Activated CD4-positive, alpha-beta T cell treated with anti-CD3 and anti-CD28 coated beads, Interleukin-2, amount 50 U/mL, for 1 hour (primary cell): ENCODE data around the gene MAGOH.
"Not testable (repeated sequence)": the region's sequence is repeated elsewhere in the genome, so short reads cannot be mapped to it uniquely, and the experiment has no call there.

Source experiments
- DNase-seq: peaks from one replicate; pipeline ENCODE4 v3.0.0-alpha.2; 2020

The MAGOH gene

GRCh38 chr1:53219711-53220110 is 18.6 kb downstream of the MAGOH start:
- no peak for DNase-seq

DNA sequence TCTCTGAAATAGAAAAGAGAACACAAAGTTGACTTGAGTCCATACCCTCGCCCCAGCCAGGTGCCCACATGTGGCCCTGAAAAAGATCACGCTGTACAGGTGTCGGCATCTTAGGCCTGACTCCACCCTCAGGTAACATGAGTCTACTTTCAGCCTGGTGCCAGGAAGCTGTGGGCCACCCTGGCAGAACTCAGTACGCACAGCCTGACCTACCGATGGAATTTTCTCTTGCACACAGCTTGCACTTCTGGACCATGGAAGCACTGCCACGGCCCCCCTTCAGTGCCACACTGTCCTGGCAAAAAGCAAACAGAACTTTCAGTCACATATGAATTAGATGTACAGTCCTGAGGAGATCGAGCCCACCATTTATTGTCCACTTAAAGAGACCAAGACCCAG is 20.1 kb downstream of the MAGOH start:
- no peak for DNase-seq

GRCh38 chr1:53214376-53214940 is 23.9 kb downstream of the MAGOH start:
- no peak for DNase-seq

GRCh38 chr1:53210954-53211353 is 27.4 kb downstream of the MAGOH start:
- no peak for DNase-seq

- no peak for DNase-seq
These were observed 28.0 kb downstream of the MAGOH start for GRCh38 chr1:53210352-53210751.

- DNase-seq = no peak
These were observed 30.6 kb downstream of the MAGOH start for GRCh38 chr1:53207726-53208125.

GRCh38 chr1:53206735-53207379 is 31.5 kb downstream of the MAGOH start:
- DNase-seq = no peak

DNA sequence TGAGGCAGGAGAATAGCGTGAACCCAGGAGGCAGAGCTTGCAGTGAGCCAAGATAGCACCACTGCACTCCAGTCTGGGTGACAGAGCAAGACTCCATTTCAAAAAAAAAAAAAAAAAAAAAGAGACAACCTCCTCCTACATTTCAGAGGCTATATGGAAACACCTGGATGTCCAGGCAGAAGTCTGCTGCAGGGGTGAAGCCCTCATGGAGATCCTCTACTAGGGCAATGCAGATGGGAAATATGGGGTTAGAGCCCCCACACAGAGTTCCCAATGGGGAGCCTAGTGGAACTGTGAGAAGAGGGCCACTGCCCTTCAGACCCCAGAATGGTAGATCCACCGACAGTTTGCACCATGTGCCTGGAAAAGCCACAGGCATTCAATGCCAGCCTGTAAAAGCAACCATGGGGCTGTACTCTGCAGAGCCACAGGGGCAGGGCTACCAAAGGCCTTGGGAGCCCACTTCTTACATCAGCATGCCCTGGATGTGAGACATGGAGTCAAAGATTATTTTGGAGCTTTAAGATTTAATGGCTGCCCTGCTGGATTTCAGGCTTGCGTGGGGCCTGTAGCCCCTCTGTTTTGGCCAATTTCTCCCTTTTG is 32.1 kb downstream of the MAGOH start:
- not testable (repeated sequence) for DNase-seq

DNA sequence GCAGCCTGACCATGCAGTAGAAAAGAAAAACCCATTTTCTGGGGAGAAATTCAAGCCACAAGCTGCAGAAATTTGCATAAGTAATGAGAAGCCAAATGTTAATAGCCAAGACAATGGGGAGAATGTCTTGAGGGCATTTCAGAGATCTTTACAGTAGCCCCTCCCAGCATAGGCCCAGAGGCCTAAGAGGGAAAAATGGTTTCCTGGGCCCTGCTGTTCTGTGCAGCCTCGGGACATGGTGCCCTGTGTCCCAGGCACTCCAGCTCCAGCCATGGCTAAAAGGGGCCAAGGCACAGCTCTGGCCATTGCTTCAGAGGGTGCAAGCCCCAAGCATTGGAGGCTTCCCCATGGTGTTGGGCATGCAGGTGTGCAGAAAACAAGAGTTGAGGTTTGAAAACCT is 32.8 kb downstream of the MAGOH start:
- not testable (repeated sequence) for DNase-seq

DNA sequence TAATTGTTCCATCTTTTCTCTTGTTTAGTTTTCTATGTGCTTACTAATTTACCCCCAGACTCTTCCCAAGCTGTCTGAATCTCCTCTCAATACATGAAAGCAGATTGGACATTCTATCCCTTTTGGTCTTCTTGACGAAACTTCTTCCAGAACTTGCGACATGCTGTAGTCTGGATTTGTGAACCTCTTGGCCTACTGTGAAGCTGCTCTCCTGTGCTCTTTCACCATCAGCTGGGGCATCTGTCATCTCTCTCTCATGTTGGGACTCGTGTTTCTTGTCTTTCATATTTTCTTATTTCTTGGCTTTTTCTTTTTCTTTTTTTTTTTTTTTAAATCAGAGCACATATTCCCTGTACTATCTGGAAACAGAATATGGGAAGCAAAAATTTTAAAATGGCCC is 34.9 kb downstream of the MAGOH start:
- DNase-seq = no peak

GRCh38 chr1:53198241-53198651 is 40.1 kb downstream of the MAGOH start:
- DNase-seq = no peak

- no peak for DNase-seq
These were observed 40.8 kb downstream of the MAGOH start for GRCh38 chr1:53197291-53198200.

DNA sequence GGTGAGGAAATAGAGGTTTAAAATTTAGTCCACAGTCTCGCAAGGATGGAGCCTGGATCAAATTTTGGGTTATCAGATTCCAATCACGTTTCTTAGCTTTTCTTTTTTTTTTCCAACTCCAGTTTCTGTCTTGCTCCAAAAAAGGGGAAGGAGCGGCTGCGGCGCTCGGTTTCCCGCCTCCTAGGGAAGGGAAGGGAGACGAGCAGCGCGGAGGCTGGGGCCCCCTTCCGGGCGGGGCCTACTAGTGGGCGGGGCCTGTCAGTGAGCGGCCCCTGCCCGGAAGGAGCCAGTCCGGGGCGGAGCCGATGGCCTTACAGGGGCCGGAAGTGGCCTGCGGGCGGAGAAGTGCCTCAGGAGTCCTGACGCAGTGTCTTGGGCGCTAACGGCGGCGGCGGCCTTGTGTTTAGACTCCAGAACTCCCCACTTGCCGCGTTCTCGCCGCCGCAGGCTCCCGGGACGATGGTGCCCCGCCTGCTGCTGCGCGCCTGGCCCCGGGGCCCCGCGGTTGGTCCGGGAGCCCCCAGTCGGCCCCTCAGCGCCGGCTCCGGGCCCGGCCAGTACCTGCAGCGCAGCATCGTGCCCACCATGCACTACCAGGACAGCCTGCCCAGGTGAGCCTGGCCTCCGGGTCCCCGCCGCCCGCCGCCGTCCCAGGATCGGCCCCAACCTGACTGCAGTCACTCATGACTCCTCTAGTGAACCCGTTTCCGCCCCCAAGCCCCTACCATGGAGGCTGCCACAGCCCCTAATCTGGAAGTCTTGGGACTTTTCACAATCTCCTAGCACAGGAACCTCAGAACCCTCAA is 41.6 kb downstream of the MAGOH start, which contains the start of gene CPT2:
CPT2 (plus strand) TSS at position 340 of the 806 bp plus-strand sequence; CDS start at position 460, 120 bp downstream.
- DNase-seq = peak; percentile 84

DNA sequence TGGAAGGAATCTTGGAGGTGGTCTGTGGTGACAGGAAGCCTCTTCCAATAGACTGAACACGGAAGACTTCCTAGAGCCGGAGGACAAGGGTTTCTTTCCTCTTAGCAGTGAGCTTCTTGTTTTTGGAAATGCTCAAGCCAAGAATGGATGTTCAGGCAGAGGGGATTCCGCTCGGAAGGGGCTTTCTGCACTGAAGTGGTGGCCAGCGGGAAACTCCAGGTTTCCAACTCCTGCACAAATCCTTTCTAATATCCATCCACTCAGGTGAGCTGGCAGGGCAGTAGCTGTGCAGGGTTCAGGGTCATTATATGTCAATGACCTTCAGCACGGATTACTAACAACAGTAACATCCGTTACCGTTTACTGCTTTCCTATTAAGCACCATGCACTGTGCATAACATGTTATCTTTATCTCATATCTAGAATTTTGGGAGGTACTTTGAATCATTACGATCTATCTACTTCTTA is 42.3 kb downstream of the MAGOH start:
- DNase-seq = no peak

DNA sequence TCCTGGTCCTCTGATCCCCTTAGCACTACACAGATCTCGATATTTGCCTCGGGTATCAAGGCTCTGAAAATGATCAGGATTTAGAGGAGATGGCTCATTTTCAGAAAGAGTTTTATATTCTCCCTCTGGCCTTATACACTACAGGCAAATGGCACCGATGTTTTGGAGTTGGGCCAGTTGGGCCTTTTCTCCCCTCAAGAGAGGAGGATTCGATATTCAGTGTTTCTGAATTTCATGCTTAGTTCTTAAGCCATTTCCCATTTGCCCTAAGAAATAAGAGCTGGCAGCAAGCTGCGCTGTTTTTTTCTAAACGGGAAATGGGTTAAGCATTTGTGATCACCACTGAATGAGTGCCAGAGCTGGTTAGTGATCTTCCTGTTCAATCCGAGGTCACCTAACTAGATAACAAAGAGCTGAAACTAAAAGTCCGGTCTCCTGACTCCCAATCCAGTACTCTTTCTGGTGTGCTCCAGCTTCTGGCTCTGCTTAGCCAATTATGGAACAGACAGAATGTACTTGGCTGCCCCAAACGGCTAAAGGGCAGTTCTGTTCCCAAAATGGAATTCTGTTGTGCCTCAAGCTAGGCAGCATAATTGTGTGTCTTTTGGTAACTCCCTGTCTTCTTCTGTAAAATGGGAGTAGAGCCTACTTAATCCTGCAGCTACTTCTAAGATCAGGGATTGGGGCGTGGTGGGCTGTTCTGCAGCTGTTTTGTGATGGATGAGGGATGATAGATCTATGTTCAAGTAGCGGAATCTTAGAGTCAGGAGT is 42.9 kb downstream of the MAGOH start:
- no peak for DNase-seq

- DNase-seq = no peak
These were observed 48.1 kb downstream of the MAGOH start for GRCh38 chr1:53190210-53190611.

DNA sequence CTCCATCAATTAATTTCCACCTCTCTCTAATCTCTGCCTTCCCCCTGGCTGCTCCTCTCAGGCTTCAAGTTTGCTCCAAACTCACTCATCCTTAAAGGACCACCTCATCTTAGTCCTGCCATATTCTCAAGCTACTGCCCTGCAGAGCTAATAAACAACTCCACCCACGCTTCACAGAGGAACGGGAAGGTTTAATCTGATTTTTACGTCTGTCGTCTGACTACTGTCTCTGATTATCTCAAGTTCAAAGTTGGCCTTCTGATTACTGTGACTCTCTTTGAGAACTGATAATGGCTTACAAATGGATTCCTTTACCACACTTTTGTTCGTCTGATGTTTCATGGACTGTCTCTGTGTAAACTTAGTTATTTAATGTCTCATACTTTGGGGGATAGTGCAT is 49.3 kb downstream of the MAGOH start:
- DNase-seq = no peak

DNA sequence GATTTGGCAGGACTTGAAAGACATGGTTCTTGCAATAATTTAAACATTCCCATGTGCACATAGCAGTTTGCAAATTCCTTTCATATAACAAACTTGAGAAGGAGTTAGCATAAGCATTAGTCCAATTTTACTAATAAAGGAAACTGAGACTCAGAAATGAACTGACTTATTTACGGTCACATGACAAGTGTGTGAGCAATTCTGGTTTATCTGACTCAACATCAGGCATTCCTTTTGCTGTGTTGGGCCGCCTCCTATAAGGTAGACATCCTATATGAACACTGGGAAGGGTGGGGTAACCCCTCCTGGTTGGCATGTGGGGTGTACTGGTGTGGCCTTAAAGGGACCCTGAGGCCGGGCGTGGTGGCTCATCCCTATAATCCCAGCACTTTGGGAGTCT is 50.2 kb downstream of the MAGOH start:
- DNase-seq = no peak

DNA sequence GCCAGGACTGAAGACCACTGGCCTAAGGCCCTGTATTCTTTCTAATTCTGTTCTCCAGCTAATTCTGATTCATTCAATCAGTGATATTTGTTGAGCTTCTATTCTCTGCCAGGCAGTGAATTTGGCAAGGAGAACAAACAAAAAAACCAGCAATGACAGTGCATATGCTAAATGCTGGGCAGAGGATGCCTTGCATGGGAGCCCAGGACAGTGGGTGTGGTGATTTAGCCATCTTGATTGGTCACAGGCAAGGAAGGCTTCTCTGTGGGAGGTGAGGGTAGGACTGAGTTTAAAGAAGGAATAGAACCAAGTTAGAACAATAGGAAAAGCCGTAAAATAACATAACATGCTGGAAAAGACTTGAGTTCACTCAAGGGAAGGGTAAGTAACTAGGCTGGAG is 50.9 kb downstream of the MAGOH start:
- no peak for DNase-seq

DNA sequence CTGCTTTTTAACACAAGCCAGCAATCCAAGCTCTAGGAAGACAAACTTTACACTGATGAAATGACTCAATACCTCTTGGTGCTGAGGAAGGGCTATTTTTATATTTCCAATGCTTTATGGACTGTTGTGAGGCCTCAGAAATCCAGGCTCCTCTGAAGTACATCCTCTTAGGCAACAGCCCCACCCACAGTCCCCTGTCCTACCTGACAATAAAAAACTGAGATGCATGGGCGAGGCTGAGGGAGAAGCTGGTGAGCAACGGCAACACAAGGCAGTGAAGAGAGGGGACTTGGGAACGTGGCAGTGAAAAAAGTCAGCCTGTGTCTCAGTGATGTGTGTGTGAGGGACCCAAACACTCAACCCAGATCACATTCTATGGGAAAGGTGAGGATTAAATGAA is 51.8 kb downstream of the MAGOH start:
- no peak for DNase-seq

DNA sequence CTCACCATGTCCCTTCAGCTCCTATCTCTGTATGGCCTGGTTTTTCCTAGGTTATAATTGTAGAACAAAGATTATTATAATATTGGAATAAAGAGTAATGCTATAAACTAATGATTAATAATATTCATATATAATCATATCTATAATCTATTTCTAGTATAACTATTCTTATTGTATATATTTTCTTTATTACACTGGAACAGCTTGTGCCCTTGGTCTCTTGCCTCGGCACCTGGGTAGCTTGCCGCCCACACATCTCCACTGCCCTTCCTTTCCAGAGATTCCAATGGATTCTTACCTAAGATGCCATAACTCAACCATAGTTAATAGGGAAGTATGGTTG is 52.4 kb downstream of the MAGOH start:
- not testable (repeated sequence) for DNase-seq
